ENCODE measurements around the gene TMEM236.
"Not testable (repeated sequence)": the region's sequence is repeated elsewhere in the genome, so short reads cannot be mapped to it uniquely, and the experiment has no call there.

The TMEM236 gene, protein sequence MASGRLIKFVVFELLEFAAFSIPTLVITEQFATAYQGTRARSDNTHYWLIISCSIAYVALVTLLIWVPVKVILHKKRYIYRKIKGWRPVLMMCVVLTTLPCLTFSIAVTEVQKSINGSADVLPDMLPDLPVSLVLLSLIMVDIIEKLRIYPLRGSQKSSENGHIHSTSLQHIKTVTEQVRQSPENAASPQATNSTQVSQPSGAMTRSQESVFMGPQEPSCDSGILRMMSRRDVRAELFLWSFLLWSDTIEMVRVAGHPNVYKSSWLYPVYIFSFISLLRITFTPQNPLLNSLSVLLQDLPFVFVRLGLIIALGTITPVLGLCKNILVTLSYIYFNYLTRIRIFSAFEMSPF

DNA sequence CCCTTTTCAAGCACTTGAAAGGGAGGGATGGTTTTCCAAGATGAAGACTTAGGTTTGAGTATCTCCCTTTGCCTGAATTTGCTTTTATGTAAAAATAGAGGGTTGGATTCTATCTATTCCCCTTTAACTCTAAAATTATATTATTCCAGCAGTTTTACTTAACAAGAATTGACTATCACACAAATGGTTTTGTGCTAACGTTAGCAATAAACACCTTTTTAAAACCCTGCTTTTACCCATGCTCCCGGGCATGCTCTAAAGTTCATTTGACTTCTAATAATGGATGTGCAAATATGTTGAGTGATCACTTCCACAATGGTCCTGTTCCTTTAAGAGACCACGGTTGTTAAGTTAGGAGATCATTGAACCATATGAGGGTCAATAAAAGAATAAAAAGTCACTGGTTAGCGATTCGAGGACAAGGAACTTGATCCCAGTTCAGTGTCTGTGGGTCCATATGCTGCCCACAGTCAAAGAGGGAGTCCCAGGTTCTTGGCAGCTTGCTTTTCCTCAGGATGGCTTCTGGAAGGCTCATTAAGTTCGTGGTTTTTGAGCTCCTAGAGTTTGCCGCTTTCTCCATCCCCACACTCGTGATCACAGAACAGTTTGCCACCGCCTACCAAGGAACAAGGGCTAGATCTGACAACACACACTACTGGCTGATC, at the start of gene TMEM236:
TMEM236 (plus strand) TSS at position 421 of the 665 bp plus-strand sequence; CDS start at position 516, 95 bp downstream.
- no peak for DNase-seq (ENCODE audit: low read depth, low spot score)

DNA sequence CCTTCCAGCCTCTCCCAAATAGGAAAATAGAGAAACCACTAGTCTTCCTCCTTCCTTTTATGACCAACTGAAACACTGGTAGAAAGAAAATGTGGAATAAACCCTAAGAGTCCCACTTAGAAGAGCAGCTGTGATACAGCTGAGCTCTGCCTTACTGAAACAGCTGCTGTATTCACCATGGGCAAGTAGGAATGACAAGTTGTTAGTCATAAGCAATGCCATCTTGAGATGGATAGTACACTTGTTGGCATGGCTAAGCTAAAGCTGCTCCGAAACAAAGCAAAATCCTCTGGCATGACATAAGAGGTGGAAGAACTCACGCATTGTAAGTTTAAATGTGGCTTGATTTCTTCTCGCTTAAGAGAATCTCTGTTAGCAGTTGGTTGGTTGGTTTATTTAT, 48.3 kb upstream of the TMEM236 start:
- no peak for DNase-seq (ENCODE audit: low read depth, low spot score)

DNA sequence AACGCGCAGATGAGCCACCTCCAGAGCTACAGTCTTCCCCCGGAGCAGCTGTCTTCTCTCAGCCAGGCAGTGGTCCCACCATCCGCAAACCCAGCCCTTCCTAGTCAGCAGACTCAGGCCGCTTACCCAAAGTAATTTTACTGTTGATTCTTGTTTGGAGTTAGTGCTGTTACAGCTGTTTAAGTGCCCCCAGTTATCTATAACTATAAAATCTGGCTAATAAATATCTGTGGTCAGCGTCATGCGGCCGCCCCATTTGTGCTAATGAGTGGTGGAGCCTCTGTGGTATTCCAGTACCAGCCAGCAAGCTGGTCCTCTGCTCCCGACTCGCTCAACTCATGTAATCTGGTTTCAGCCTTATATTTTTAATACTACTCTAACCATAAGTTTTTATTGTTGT, 43.2 kb upstream of the TMEM236 start:
- DNase-seq (ENCODE audit: low read depth, low spot score), result no peak

DNA sequence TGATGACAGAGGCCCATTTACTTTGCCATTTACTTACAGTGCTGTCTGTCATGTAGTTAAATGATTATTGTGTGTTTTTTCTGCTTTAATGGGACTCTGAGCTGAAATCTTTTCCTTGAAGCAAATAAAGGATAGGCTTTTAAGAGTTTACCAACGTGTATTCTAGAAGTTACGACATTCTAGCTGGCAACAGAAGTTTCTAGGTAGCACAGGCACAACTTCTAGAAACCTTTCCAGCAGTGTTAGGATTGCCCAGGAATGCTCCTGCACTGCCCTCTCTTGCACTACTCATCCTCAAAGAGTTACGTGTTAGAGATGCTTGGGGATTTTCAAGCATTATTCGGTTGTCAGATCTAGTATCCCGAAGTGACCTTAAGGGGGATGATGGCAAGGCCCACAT, 42.5 kb upstream of the TMEM236 start:
- DNase-seq (ENCODE audit: low read depth, low spot score), result no peak

DNA sequence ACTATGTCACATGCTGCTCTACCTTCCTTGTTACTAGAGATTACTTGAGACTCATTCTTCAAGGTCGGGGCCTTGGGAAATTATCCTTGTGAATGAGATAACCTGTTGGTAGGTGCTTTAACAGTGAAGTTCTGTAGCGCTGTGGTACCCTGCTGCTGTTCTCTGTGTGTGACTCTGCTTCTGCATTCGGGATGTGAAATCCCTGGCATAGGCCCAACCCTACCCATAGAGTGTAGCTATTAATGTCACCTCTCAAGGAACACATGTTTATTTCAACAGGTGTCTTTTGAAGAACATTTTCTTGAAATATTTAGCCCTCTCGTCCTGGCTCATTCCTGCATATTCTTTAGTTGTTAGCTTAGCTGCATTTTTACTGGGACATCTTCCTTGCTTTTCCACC, 41.8 kb upstream of the TMEM236 start:
- no peak for DNase-seq (ENCODE audit: low read depth, low spot score)

DNA sequence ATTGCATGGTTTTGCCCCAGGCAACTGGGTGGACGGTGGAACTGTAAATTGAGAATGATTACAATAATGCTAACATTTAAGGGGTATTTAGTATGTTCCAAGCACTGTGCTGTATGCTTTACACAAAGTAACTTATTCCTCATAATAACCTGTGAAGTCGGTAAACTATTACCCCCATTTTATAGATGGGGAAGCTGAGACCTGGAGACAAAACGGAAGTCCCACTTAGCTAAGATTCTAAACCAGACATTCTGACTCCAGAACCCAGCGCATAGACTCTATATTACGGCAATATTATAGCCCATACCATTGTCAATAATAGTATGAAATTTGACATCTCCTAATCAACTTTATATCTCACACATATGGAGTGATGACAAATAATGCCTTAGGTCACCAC, 39.9 kb upstream of the TMEM236 start:
- no peak for DNase-seq (ENCODE audit: low read depth, low spot score)

DNA sequence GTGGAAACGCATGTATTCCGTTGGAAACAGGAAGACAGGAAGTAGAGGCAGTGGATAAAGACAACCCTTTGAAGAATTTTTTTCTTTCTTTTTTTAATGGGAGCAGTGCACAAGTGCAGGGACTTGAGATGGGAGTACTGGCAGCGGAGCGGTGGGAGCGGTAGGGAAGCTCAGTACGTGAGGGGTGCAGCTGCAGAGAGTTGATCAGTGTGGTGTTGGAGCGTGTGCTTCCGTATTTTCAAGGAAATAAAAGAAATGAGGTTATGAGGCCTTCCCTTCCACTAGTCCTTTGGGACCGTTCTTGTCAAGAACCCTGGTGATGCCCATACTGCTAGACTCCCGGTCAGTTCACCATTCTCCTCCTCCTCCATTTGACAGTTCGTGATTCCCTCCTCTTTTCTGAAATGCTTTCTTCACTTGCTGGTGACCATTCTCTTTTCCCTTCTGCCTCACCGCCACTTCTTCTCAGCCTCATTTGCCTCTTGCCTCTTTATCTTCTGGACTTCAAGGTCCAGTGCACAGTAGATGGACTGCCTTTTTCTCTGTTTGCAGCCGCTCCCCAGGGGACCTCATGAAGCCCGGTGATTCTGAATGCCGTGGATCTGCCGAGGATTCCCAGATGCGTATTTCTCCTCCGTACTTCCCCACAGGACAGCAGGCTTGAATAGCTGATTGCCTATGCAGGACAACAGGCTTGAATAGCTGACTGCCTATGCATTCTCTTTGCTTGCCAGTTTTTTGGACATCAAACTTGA, 39.1 kb upstream of the TMEM236 start:
- no peak for DNase-seq (ENCODE audit: low read depth, low spot score)

DNA sequence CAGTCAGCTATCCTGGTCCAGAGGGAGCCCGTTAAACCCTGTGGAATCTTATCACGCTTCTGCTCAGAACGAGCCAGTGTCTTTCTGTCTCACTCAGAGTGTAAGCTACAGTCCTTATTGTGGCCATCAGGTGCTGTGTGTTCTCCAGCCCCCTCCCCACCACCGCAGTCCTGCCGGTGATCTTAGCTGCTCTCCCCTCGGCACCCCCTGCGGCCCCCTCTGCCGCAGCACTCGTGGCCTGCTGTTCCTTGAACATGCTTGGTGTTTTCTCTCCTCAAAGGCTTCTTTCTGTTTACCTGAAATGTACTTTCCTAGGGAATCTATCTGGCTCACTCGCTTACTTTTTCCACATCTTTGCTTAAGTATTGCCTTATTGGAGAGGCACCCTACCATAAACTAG, 38.2 kb upstream of the TMEM236 start:
- no peak for DNase-seq (ENCODE audit: low read depth, low spot score)

DNA sequence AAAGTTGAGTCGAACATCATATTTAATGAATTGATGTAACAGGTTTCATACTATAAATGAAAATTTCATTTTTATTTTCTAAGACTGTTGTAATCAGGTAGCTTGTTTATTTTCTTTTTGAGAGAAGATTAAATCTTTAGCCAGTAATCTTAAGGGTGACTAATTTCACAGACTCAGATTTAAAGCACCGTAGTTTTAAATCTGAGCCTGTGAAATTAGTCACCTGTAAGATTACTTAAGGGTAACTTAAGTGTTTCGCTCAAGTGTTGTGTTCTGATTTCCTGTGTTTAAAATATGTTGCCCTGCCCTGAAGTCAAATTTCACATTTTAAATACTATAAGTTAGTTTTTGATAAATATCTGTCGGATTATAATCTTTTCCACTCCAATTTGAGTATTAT, 35.8 kb upstream of the TMEM236 start:
- no peak for DNase-seq (ENCODE audit: low read depth, low spot score)

DNA sequence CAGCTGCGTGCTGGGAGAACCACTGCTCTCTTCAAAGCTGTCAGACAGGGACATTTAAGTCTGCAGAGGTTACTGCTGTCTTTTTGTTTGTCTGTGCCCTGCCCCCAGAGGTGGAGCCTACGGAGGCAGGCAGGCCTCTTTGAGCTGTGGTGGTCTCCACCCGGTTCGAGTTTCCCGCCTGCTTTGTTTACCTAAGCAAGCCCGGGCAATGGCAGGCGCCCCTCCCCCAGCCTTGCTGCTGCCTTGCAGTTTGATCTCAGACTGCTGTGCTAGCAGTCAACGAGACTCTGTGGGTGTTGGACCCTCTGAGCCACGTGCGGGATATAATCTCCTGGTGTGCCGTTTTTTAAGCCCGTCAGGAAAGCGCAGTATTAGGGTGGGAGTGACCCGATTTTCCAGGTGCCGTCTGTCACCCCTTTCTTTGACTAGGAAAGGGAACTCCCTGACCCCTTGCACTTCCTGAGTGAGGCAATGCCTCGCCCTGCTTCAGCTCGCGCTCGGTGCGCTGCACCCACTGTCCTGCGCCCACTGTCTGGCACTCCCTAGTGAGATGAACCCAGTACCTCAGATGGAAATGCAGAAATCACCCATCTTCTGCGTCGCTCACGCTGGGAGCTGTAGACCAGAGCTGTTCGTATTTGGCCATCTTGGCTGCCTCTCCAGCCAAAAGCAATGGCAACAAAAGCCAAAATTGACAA, 29.5 kb upstream of the TMEM236 start:
- not testable (repeated sequence) for DNase-seq (ENCODE audit: low read depth, low spot score)

DNA sequence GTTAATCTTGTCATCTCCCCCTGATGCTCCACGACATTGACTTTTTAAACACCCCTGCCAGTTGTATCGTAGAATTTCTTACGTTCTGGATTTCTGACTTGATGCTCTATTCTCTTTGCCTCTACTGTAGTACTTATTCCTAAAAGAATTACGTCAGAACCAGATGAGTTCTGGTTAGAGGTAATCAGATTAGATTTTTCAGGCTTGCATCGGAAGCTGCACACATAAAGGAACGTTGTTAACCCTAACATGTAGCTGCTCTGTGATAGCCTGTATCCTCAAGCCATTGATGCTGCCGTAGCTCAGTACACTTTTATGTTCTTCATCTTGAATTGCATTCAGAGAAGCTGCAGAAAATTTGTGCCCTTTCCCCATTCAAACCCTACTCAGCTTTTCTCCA, 26.3 kb upstream of the TMEM236 start:
- DNase-seq (ENCODE audit: low read depth, low spot score), result no peak

DNA sequence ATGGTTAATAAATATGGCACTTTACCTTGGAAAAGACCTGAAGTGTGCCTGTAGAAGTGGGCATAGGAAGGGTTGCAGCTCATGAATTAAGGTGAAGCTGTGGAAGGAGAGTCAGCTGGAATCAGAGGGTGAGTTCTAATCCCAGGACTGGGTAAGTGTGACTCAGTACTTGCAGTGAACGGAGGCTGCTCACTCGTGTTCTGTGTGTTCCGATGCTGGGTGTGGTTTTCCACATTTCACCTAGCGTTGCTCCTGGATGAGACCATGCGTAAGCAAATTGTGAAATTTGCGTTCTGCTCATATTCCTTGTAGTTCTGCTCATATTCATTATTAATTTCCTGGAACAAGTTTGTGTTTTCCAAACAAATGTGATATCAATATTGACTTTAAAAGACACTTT, 22.4 kb upstream of the TMEM236 start:
- no peak for DNase-seq (ENCODE audit: low read depth, low spot score)

DNA sequence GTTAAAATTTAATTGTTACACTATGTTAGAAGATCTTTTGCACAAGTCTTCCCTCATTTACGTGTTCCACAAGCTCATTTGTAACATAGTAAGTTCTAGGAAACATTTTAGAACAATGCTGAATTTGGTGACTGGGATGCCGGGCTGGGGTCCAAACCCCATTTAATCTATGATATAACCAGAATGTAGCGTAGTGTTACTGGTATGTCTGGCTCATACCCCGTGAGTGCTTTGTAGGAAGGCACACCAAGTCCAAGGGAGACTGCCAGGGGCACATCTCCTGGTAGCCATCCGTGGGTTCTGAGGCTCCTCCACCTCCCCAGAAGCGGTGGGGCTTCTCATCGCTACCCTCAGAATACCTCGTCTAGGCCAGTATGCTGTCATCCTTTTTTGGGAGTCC, 21.3 kb upstream of the TMEM236 start:
- no peak for DNase-seq (ENCODE audit: low read depth, low spot score)

DNA sequence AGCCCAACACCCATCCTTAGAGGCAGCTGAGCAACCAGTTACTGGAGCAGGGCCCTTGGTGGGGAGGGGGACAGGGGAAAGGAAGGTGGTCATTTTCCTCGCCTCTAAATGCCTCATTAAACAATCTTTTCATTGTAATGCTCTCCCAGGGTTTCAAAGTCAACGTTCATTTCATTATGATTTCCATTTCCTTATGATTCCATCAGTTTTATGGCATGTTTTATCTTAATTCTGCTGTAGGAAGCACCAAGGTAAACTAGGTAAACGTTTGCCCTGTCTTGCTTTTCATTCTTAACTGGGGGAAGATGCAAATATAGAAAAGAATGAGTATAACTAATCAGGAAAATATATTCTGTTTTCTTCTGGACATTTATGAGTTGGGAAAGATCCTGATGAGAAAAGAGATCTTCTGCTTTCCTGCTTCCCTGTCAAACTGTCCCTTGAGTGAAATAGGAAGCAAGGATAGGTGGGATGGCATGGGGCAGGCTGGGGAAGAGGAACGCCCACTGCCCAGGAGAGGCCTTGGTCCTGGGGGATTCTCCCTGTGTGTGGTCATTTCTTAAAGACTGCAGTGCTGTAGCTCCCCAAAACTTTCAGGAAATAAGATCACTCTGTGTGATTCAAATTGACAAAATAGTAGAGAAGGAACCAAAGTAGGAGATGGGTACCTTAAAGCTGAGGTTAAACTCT, 20.5 kb upstream of the TMEM236 start:
- DNase-seq (ENCODE audit: low read depth, low spot score), result no peak

DNA sequence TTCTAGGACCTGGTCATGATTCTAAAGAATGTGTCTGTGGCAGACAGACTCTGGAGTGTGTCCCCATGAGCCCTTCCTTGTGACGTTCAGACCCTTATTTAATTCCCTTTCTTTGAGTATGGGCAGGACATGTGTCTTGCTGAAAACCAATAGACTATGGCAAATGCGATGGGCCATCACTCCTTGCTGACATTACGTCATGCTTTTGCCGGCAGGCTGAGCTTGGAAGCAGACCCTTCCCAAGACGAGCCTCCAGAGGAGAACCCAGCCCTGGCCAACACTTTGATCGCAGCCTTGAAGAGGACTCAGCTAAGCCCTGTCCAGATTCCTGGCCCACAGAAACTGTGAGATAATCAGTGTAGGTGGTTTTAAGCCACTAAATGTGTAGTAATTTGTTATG, 18.4 kb upstream of the TMEM236 start:
- DNase-seq (ENCODE audit: low read depth, low spot score), result no peak

DNA sequence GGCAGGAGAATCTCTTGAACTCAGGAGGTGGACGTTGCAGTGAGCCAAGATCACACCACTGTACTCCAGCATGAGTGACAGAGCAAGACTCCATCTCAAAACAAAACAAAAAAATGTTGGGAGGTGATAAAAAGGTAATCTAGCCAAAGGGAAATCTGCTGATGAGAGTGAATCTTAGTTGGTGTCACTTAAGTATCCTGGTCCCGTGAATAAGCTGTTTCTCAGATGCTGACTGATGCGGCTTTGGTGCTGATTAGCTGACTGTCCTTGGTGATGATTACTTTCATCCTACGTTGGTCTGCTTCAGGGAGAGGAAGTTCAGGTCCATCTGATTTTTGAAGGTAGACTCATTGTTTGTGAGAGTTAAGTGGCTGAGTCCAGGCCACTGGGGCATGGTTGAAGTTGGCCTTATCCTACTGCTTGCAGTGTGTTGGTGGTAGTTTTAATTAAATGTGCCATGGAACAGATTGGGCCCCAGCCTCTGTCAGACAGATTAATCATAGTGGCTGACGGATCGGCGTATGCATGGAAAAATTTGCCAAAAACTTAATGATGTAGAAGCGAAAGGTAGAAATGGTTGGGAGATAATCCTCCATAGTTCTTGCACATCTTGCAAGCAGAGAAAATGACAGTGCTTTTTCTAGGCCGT, 17.4 kb upstream of the TMEM236 start:
- DNase-seq (ENCODE audit: low read depth, low spot score), result no peak

DNA sequence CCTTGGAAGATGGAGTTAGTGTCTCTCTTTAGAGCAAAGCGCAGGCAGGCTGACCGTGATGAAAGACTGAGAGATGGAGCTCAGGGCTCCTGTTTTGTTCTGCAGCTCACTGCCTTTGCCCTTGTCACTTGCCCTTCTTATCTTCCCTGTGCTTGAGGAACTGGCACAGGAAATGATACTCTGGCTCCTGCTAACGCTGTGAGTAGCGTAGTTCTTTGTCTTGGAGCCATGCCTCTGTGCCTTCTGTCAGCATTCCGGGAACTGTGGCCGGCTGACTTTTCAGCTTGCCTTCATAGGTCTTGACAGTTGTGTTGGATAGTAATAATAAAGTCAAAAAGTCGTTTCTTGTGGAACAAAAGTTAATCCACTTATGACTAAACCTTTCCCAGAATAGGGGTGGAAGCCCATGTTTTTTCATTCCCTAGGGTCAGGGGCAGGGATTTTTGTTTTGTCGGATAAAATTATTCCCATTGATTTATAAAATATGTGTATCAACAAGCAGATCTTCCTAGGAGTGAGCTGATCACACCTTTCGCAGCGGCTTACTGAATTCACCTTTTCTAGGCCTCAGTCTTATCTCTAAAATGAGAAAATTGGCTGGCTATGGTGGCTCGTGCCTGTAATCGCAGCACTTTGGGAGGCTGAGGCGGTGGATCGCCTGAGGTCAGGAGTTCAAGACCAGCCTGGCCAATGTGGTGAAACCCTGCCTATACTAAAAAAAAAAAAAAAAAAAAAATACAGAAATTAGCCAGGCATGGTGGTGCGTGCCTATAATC, 16.6 kb upstream of the TMEM236 start:
- DNase-seq (ENCODE audit: low read depth, low spot score), result no peak

DNA sequence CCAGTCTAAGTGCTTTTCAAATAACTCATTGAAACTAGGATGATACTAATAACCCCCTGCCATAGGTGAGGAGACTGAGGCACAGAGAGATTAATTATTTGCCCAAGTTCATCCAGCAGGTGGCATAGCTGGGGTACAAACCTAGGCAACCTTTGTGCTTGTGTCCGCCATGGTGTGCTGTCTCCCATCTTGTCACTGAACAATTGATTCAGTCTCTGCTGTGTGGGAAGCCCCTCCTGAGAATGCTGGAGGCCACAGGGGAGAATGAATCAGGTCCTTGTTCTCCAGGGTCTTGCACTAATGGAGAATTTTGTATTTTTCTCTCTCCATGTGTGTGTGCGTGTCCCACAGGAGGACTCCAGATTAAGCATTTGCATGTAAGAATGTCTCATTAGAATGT, 15.8 kb upstream of the TMEM236 start:
- no peak for DNase-seq (ENCODE audit: low read depth, low spot score)

DNA sequence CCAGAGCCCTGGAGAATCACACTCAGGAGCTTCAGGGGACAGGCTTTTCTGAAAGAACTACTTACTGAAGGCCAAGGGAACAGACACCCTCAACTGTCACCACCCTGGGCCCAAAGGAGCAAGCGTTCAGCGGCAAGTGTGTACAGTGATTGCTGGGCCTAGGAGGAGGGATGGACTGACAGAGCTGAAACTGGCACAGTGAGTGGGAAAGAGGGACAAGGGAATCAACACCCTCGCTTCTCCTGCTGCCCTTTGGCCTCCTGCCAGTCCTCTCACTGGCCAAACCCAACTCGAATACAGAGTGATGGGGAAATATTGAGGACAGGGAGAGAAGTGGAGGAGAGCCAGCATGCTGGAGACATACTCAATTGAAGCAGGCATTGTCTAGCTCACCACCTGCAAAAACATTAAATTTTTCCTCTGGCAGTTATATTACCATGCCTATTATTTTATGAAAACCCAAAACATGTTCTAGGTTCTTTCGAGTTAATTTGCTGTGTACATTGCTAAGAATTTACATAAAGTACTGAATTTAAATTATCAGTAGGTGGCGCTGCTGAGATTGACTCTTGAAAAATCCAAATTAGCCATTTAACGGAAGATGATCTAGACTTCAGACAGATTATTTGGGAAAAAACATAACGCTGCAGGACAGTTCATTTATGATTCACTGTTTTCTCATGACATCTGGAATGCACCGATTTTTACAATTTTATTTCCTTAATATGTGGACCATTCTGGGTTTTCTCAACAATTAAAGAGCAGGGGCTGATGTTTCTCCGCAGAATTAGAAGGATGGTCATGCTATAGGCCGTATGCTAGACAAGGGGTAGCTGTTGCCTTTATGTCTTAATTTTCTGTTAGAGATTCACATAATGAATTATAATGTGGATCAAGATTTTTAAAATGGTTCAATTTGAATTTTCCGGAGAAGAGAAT, 14.7 kb upstream of the TMEM236 start:
- DNase-seq (ENCODE audit: low read depth, low spot score), result no peak
